ENCODE measurements around the gene SIVA1. TPM values are rescaled to one million over a fixed set of nuclear protein-coding genes. Genes with fewer than 3 reads are reported as not detected.

SIVA1 gene
- total RNA-seq, 2 donors from 2014 or later, result 82.5 to 87.3 TPM

- DNase-seq, result no peak
- Histone ChIP-seq H3K9me3 (ENCODE audit: control insufficient read depth, low read length) (no peaks in the 10 kb centered on the region), H3K4me1 (ENCODE audit: control insufficient read depth, insufficient read depth, low read length) (no peaks in the 10 kb centered on the region), H3K36me3 (ENCODE audit: control insufficient read depth, insufficient read depth, low read length) (no peaks in the 10 kb centered on the region), H3K27me3 (ENCODE audit: control insufficient read depth, insufficient read depth, low read length, poor library complexity, severe bottlenecking) (no peaks in the 10 kb centered on the region), H3K4me3 (ENCODE audit: low read length) (no peak overlapping the region), H3K9ac (ENCODE audit: extremely low read depth, low read length, poor library complexity, severe bottlenecking) (no peak overlapping the region), H3K27ac (ENCODE audit: low read depth, low read length) (no peak overlapping the region)
- Mint-ChIP-seq H3K27ac (no peak overlapping the region), H3K27me3 (ENCODE audit: insufficient read depth) (no peaks in the 10 kb centered on the region), H3K36me3 (ENCODE audit: low read depth) (peaks cover 8% of the 10 kb centered on the region), H3K4me1 (no peaks in the 10 kb centered on the region), H3K4me3 (no peak overlapping the region), H3K9me3 (no peaks in the 10 kb centered on the region)
- WGBS, 2 experiments (ENCODE audit: insufficient coverage in 1 of 2, insufficient read length in 1 of 2), result 94% methylated on average over 9 to 18 of the region's 18 CpGs
- no peak for TF ChIP-seq CTCF (conservative IDR thresholded peaks at IDR 0.05)
Measured at GRCh38 chr14:104738375-104739019, 14.4 kb upstream of the SIVA1 start.

- Histone ChIP-seq H3K9ac (ENCODE audit: extremely low read depth, low read length, poor library complexity, severe bottlenecking) (no peak overlapping the region), H3K36me3 (ENCODE audit: control insufficient read depth, insufficient read depth, low read length) (no peaks in the 10 kb centered on the region), H3K9me3 (ENCODE audit: control insufficient read depth, low read length) (no peaks in the 10 kb centered on the region), H3K4me1 (ENCODE audit: control insufficient read depth, insufficient read depth, low read length) (no peaks in the 10 kb centered on the region), H3K27me3 (ENCODE audit: control insufficient read depth, insufficient read depth, low read length, poor library complexity, severe bottlenecking) (no peaks in the 10 kb centered on the region), H3K4me3 (ENCODE audit: low read length) (no peak overlapping the region), H3K27ac (ENCODE audit: low read depth, low read length) (no peak overlapping the region)
- WGBS, 2 experiments (ENCODE audit: insufficient coverage in 1 of 2, insufficient read length in 1 of 2), result 93 to 95% methylated on average over 12 to 17 of the region's 17 CpGs
- DNase-seq, result no peak
- Mint-ChIP-seq H3K27me3 (ENCODE audit: insufficient read depth) (no peaks in the 10 kb centered on the region), H3K36me3 (ENCODE audit: low read depth) (peaks cover 8% of the 10 kb centered on the region), H3K27ac (no peak overlapping the region), H3K4me1 (no peaks in the 10 kb centered on the region), H3K4me3 (no peak overlapping the region), H3K9me3 (no peaks in the 10 kb centered on the region)
- TF ChIP-seq CTCF (conservative IDR thresholded peaks at IDR 0.05), result no peak
Measured at GRCh38 chr14:104739026-104739425, 13.9 kb upstream of the SIVA1 start.

DNA sequence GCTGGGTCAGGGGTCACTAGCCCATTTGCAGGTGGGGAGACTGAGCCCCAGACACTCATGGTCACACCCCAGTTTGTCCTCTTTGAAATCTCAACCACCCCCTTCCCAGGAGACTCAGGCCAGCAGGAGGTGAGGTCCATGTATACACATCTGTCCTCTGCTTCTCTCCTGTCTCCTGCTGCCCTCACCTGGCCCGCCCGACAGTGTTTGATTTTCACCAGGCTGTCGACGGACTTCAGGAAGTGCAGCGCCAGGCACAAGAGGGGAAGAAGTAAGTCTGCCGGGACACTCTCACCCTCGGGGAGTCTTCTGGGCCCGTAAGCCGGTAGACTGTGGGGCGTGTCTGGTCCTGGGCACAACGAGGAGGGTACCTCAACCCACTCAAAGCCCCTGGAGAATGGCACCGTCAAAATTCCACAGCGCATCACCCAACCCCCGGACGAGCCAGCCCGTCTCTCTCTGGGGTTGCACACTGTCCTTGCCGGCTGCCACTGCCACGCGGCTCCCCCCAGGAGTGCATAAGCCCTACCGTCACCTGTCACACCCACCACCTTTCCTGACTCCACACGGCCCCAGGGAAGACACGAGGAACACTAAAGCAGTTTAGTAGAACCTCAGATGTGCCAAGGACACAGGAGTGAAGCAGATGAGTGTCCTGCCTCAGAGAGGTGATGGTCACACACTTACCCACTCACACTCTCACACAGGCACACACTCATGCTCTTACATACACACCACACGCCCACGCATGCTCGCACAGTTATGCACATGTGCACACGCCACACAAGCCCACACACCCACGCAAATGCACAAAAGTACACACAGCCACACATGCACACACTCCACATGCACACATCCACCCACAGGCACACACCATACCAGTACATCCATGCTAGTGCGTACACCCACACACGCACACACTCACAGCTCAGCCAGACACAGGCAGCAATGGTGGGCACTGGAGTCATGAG lies 13.1 kb upstream of the SIVA1 start:
- no peak overlapping the region for H3K27ac Mint-ChIP-seq

More for the DNA sequence above, 13.1 kb upstream of the SIVA1 start:
- H3K4me3 ChIP-seq (ENCODE audit: low read length), result no peak overlapping the region
- no peak for TF ChIP-seq CTCF (conservative IDR thresholded peaks at IDR 0.05)
- Mint-ChIP-seq H3K4me3 (no peak overlapping the region), H3K36me3 (ENCODE audit: low read depth) (peaks cover 8% of the 10 kb centered on the region), H3K4me1 (no peaks in the 10 kb centered on the region), H3K27me3 (ENCODE audit: insufficient read depth) (no peaks in the 10 kb centered on the region), H3K9me3 (no peaks in the 10 kb centered on the region)
- no peaks in the 10 kb centered on the region for H3K36me3 ChIP-seq (ENCODE audit: control insufficient read depth, insufficient read depth, low read length)
- DNase-seq, result no peak
- WGBS, 2 experiments (ENCODE audit: insufficient coverage in 1 of 2, insufficient read length in 1 of 2), result 90 to 94% methylated on average over 14 to 29 of the region's 29 CpGs
- H3K27me3 ChIP-seq (ENCODE audit: control insufficient read depth, insufficient read depth, low read length, poor library complexity, severe bottlenecking), result no peaks in the 10 kb centered on the region
- H3K27ac ChIP-seq (ENCODE audit: low read depth, low read length), result no peak overlapping the region
- H3K9ac ChIP-seq (ENCODE audit: extremely low read depth, low read length, poor library complexity, severe bottlenecking), result no peak overlapping the region
- H3K9me3 ChIP-seq (ENCODE audit: control insufficient read depth, low read length), result no peaks in the 10 kb centered on the region
- no peaks in the 10 kb centered on the region for H3K4me1 ChIP-seq (ENCODE audit: control insufficient read depth, insufficient read depth, low read length)

Data from endodermal cell (in vitro differentiated cells).